Psoas muscle (tissue), 8 donors: ENCODE measurements around the gene FBXO8. TPM values are rescaled to one million over a fixed set of nuclear protein-coding genes. Genes with fewer than 3 reads are reported as not detected.
A peak's percentile ranks its signal among the peaks of the same experiment; 100 is the strongest.

ENCODE experiments used
- ATAC-seq, 4 donors: fragments of 200-7000 bp; cut with Tn5 transposase; one replicate each; pipeline ENCODE4 v1.9.1; 2020; ENCODE audit warnings: moderate library complexity in 3 of 4, mild to moderate bottlenecking in 2 of 4
- DNase-seq, 2 donors: peaks; one replicate each; pipeline ENCODE4 v3.0.0-alpha.2; 2020
- H3K27ac ChIP-seq: fragments of 200-600 bp; one replicate; pipeline ENCODE4 v1.8.0; 2022
- H3K27me3 ChIP-seq, 3 donors: fragments of 200-600 bp in 1 of 3; one replicate each; pipeline versions ENCODE4 v1.6.1 to v1.8.0; 2013 to 2022; ENCODE audit warnings: low read length in 2 of 3, mild to moderate bottlenecking in 2 of 3, moderate library complexity in 1 of 3; ENCODE audit not compliant: insufficient read depth in 3 of 3
- H3K36me3 ChIP-seq, 2 donors: fragments of 200-600 bp in 1 of 2; one replicate each; pipeline versions ENCODE4 v1.6.1 to v1.8.0; 2013 to 2022; ENCODE audit warnings: low read depth in 1 of 2, mild to moderate bottlenecking in 1 of 2, moderate library complexity in 1 of 2; ENCODE audit not compliant: insufficient read depth in 1 of 2
- H3K4me1 ChIP-seq: fragments of 200-600 bp; one replicate; pipeline ENCODE4 v1.8.0; 2022
- H3K4me3 ChIP-seq: fragments of 200-600 bp; one replicate; pipeline ENCODE4 v1.8.0; 2022; ENCODE audit warnings: mild to moderate bottlenecking
- H3K9me3 ChIP-seq: fragments of 200-600 bp; one replicate; pipeline ENCODE4 v1.8.0; 2022
- WGBS, 3 donors: extraction: QIAGEN DNeasy Blood & Tissue Kit; methylation state at CpG; one replicate each; pipeline versions ENCODE4 v1.1.6 to v1.1.7; 2013; 5-methylcytosine and 5-hydroxymethylcytosine counted together
- intact Hi-C, 2 donors: fragments of 100-400 bp; cut with DNase I; formaldehyde crosslinking; loops; one replicate each; pipeline versions ENCODE4 v1.11.0 to v1.14.2; 2022
- polyA plus RNA-seq, 3 donors: library from polyadenylated mRNA; stranded (reverse); fragments of 200-250 nt; gene quantifications; one replicate each; pipeline ENCODE4 v1.2.3, GENCODE V29; 2013
- total RNA-seq, 4 donors: library from RNA; stranded (reverse); fragmentation: NEBNext Ultra II Directional in 2 of 4; extraction: Animal tissue kit (Norgen Biotek cat#: 25700) in 2 of 4; gene quantifications; one replicate each; pipeline versions ENCODE4 v1.2.1 to v1.2.4, GENCODE V29; 2021 to 2023
- TF ChIP-seq, protein P1 (sequence below): fragments of 200-600 bp; IDR thresholded peaks from one replicate; pipeline ENCODE4 v1.8.0; 2022; ENCODE audit warnings: antibody characterized with exemption
- donor health status: healthy with polysubstance abuse.
- donor health status: DM: no; HTN: no; CAD: no; lungs with moderate emphysema.
- donor health status: Bipolar disorder and iron deficiency.
- donor health status: healthy.
- donor health status: DM: yes; HTN: yes; CAD: no.
- donor health status: DM: no; HTN: no; CAD: no.
- donor health status: DM: no; HTN: no; CAD: no.
- donor health status: DM: yes; HTN: yes; CAD: no.

FBXO8 gene
- total and polyA plus RNA-seq, 7 donors, result 7.2 to 21.4 (median 10.2) TPM

DNA sequence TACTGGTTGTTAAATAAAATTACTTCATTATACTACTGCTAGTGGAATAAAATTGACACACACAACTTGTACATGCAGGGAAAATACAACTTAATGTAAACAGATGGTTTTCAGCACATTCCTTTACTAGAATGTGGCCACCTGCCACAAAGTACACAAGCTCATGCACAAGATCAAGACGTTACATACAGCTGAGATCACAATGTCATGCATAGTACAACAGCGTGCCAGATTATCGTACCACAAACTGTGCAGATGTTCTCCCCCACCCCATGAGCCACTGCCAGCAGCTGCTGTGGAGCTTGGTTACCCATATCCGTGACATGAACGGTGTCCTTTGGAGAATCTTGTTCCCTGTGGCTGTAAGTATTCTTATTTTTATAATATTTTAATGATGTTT, 27.7 kb downstream of the FBXO8 start:
- WGBS, 3 donors, result 64 to 69% (median 67%) methylated on average over 5 of the region's 5 CpGs
- TF ChIP-seq, protein P1, sequence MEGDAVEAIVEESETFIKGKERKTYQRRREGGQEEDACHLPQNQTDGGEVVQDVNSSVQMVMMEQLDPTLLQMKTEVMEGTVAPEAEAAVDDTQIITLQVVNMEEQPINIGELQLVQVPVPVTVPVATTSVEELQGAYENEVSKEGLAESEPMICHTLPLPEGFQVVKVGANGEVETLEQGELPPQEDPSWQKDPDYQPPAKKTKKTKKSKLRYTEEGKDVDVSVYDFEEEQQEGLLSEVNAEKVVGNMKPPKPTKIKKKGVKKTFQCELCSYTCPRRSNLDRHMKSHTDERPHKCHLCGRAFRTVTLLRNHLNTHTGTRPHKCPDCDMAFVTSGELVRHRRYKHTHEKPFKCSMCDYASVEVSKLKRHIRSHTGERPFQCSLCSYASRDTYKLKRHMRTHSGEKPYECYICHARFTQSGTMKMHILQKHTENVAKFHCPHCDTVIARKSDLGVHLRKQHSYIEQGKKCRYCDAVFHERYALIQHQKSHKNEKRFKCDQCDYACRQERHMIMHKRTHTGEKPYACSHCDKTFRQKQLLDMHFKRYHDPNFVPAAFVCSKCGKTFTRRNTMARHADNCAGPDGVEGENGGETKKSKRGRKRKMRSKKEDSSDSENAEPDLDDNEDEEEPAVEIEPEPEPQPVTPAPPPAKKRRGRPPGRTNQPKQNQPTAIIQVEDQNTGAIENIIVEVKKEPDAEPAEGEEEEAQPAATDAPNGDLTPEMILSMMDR, result no peak
- peaks cover 0 to 28% of the 10 kb centered on the region in 2 donors for H3K36me3 ChIP-seq
- intact Hi-C loops, result no loop called here
- no peaks in the 10 kb centered on the region for H3K27me3 ChIP-seq
- no peaks in the 10 kb centered on the region for H3K4me1 ChIP-seq
- ATAC-seq (no peak), DNase-seq (no peak)
- no peak overlapping the region for H3K4me3 ChIP-seq
- no peak overlapping the region for H3K27ac ChIP-seq
- no peaks in the 10 kb centered on the region for H3K9me3 ChIP-seq

DNA sequence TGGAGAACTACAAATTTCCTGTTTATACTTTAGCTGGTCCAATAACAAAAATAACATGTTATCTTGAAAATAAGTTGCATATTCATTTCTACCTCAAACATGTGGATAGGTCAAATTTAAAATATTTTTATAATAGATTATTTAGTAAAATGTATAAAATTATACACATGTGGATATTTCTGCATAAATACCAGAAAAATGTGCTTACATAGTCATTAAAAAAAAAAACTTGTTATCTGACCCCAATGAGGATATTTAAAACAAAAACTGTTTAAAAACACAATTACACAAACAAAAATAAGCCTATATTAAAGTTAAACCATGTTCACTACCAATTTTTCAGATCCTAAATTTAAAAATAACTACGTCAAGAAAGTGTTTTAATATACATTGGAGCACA, 28.1 kb downstream of the FBXO8 start:
- intact Hi-C loops, result no loop called here
- Histone ChIP-seq H3K4me1 (no peaks in the 10 kb centered on the region), H3K27ac (no peak overlapping the region), H3K36me3 (peaks cover 0 to 28% of the 10 kb centered on the region in 2 donors), H3K9me3 (no peaks in the 10 kb centered on the region), H3K27me3 (no peaks in the 10 kb centered on the region), H3K4me3 (no peak overlapping the region)
- ATAC-seq (no peak), DNase-seq (no peak)
- TF ChIP-seq, protein P1, result no peak
- 48 to 97% (median 97%) methylated on average over 1 of the region's 1 CpG for WGBS, 3 donors

DNA sequence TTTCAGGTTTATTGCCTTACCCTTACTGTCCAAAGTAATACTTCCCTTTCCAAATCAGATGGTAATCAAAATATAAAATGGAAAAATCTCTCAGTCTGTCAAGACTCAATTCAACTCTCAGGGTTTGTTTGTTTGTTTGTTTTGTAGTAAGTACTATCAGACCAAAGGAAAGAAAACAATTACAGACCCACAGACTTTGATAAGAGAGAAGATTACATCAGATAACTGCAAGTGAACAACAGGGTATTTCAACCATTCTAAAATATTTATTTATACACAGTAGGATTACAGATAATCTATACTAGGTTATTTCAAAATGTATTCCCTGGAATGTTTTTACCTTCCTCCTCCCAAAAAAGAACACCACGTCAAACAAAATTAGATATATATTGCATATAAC, 28.9 kb downstream of the FBXO8 start:
- TF ChIP-seq, protein P1, result no peak

DNA sequence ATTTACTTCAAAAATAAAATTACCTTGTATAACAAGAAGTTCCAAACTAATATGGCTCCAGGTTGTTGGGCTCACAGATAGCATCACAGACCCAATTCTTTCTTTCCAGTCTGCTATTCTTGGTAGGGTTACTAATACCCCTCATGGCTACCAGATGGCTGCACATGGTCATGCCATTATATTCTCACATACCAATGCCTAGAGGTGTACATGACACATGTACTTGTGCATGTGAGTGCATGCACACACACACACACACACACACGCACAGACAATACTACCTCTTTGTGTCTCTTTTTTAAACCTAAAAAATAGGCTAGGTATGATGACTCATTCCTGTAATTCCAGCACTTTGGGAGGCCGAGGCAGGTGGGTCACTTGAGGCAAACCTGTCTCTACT, 31.1 kb downstream of the FBXO8 start:
- TF ChIP-seq, protein P1, result no peak

More for the DNA sequence above, 28.9 kb downstream of the FBXO8 start:
- Histone ChIP-seq H3K27me3 (no peaks in the 10 kb centered on the region), H3K9me3 (no peaks in the 10 kb centered on the region), H3K4me1 (no peaks in the 10 kb centered on the region), H3K27ac (no peak overlapping the region), H3K36me3 (peaks cover 0 to 29% of the 10 kb centered on the region in 2 donors), H3K4me3 (no peak overlapping the region)
- no peak for DNase-seq
- intact Hi-C loops, result no loop called here
- 87 to 93% (median 93%) methylated on average over 1 of the region's 1 CpG for WGBS, 3 donors
- ATAC-seq, result no peak

DNA sequence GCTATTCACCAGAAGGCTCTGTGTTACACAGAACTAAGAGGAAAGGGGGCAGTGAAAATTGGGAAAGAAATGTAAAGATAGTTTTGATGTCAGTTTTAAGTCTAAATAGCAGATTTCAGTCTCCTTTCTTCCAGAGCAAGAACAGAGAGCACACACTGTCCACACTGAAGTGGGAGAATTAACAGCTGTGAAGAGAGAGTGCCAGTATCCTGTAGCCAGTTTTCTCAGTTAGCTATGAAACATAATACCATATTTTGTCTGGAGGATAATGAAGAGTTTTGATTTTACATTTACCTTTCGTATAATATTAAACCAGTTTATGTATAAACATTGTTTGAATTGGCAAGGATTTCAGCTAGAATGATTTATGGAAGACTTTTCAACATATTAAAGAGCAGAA, 35.1 kb downstream of the FBXO8 start:
- no peak for DNase-seq
- TF ChIP-seq, protein P1, result no peak
- no peaks in the 10 kb centered on the region for H3K27me3 ChIP-seq
- H3K4me3 ChIP-seq, result no peak overlapping the region
- H3K27ac ChIP-seq, result no peak overlapping the region
- H3K4me1 ChIP-seq, result peaks cover 7% of the 10 kb centered on the region
- H3K36me3 ChIP-seq, result peaks cover 0 to 5% of the 10 kb centered on the region in 2 donors
- 19 to 37% (median 36%) methylated on average over 1 of the region's 1 CpG for WGBS, 3 donors
- intact Hi-C loops, result no loop called here
- H3K9me3 ChIP-seq, result no peaks in the 10 kb centered on the region
- peak in 1 of 4 donors; percentile 54 for ATAC-seq

More for the DNA sequence above, 31.1 kb downstream of the FBXO8 start:
- no peak overlapping the region for H3K27ac ChIP-seq
- DNase-seq, result no peak
- 63 to 98% (median 95%) methylated on average over 2 of the region's 2 CpGs for WGBS, 3 donors
- no peaks in the 10 kb centered on the region for H3K9me3 ChIP-seq
- H3K36me3 ChIP-seq, result peaks cover 0 to 17% of the 10 kb centered on the region in 2 donors
- H3K4me3 ChIP-seq, result no peak overlapping the region
- no peaks in the 10 kb centered on the region for H3K27me3 ChIP-seq
- intact Hi-C loops, result no loop called here
- peaks cover 7% of the 10 kb centered on the region for H3K4me1 ChIP-seq
- no peak for ATAC-seq
